ENCODE measurements around the gene JOSD1.
A peak's percentile ranks its signal among the peaks of the same experiment; 100 is the strongest.

JOSD1 gene

DNA sequence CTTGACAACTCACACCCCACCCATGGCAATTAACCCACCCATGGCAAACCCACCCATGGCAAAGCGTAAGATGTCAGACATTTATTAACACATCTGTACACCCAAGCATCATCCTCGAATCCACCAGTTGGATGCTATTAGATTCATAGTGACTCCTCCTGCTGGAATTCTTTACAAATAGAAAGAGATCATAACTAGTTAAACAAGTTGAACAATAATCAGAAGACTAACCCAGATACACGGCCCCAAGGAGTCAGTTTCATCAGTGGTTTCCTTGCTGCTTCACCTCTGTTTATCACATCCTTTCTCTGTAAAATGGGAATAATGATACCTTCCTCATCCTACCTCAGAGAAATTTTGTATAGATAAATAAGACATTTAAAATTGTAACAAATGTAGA lies 10.1 kb upstream of the JOSD1 start:
- no peak for DNase-seq

DNA sequence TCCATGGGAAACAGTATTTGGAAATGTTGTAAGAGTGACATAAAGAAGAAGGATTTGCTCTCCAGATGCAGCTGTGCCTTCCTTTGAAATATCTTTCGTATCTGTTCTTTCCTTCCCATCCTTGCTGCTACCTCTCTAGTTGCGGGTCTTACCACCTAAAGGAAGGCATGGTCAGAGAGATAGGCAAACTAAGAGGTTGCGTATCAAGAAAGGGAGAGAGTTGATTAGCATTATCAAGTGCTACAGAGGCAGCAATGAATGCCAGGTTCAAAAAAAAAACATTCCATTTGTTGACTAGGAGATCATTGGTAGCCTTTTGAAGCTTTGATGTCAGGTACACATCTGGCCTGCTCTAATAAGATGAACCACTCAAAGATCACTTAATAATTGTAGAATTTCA lies 9.6 kb upstream of the JOSD1 start:
- DNase-seq = no peak

DNA sequence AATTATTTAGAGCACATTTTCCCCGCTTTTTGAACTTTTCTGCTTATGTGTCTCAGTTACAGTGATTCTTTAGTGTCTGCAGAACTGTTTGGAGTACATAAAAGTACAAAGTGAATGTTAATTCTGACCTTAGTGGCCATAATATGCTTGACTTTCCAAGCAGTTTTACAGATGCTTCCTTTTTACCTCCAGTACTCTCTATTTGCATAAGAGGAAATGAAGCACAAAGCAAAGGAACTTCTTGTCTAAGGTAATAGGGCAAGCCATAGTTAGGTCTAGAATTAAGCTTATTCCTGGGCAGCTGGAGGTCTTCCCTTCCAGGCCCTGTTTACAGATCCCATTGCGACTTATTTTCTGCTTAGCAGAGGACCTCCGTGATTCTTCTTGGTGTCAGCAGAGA lies 8.6 kb upstream of the JOSD1 start:
- DNase-seq = no peak

DNA sequence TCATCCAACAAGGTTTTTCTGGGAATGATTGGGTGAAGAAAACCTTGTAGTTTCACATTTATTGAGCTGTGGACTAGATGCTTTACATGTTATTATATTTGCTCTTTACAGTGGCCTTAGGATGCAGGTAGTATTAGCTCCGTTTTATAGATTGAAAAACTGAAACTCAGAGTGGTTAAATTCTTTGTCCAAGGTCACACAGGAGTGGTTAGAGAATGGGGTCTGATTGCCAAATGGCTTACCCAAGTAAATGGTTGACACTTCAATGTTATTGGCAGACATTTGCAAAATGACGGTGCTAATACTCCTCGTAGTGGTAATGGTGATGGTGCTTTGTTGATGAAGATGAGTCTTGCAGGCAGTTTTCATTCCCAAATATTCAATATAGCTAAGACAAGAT lies 7.2 kb upstream of the JOSD1 start:
- DNase-seq = no peak

DNA sequence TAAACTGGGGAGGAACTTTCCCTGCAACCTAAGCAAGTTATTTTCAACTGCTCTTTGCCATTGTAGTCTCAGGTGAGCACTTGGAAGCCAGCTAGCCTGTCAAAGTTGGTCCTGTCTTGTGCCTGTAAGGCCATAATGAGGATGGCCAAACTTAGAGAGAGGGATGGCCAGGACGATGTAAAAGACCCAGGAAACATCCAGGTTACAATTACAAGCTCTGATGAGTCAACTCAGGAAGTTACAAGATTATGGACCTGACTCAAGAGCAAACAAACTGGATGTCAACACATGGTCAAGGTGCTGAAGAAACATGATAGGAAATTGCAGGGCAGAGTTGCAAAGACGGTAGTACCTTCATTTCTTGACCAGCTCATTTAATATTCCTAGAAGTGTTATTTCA lies 6.6 kb upstream of the JOSD1 start:
- DNase-seq = no peak

DNA sequence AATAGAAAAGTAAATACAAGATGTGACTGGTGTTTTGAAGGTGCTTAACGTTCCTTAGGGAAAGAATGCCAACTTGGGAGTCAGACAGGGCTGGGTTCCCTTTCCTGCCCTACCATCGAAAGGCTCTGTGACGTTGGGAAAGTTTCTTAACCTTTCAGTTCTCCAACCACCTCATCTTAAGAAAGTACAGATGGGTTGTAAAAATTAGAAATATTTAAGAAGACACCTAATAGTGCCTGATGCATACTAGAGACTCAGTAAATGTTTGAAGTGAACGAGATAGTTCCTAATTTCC lies 6.1 kb upstream of the JOSD1 start:
- peak; percentile 42 for DNase-seq

DNA sequence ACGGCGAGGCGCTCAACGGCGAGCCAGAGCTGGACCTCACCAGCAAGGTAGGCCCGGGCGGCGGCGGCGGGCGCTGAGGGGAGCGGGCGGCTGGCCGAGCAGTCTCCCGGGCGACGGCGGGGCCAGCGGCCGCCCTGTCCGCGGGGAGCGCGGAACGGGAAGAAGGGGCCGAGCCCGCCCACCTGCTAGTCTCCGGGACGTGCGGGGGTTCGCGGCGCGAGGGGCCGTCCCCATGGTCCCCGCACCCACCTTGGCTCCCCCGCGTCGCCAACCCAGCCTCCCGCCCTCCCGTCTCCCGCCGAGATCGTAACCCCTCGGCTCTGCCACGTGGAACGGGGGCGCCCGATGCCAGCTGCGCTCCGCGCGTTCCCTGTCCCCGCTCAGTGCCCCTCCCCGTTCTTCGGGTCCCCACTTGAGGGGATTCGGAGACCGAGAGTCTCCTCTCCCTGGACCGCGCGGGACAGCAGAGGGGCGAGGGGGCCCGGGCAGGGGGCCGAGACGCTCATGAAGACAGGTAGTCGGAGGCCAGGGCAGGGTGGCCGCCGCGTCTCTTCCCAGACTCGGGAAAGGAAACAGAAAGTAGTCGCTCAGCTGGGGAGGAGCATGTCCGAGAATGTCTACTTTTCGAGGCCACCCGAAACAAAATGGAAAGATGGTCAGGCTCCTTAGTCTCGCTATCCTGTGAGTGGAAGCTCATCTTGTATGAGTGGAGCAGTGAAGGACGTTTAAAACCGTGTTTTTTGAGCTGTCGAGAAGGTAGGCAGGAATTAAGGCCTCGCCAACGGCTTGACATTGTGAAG lies 5.6 kb upstream of the JOSD1 start:
- DNase-seq = peak; percentile 43

DNA sequence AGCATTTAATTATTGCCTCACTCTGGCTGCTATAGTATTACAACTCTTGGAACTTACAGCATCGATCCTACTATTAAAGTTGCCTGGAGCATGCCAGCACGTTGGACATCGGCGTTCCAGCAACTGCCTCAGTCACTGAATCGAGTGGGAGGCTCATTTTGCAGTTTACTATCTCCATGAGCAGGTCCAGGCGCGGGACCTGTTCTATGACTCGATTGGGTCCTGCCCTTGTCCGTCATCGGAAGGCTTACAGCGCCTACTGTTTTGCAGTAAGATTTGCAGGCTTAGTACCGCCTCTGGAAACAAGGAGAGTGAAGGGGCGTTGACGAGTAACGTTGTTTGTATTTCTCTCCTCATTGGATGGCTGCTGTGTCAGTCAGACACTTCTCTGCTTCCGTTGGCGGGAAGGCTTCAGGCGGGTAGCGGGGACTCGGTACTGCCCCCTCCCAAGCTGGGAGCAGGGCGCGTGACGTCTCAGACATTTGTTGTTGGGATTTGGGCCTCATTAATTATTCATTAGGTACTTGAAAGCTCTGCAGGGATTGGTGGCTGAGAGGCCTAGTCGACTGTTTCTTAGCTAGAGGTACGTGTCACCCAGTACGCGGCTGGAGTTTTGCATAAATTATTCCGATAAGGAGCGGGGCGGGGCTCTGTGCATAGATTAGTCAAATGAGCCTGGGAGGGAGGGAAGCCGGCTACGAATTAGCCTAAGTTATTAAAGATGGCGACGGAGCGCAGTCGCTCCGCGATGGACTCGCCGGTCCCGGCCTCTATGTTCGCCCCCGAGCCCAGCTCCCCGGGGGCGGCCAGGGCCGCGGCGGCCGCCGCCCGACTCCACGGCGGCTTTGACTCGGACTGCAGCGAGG lies 4.7 kb upstream of the JOSD1 start, which contains the start of gene GTPBP1:
Gene GTPBP1, plus strand, starts transcription at position 710 of the 866 bp plus-strand sequence. Its CDS starts 12 bp downstream, at position 722.
- peak; percentile 100 for DNase-seq

DNA sequence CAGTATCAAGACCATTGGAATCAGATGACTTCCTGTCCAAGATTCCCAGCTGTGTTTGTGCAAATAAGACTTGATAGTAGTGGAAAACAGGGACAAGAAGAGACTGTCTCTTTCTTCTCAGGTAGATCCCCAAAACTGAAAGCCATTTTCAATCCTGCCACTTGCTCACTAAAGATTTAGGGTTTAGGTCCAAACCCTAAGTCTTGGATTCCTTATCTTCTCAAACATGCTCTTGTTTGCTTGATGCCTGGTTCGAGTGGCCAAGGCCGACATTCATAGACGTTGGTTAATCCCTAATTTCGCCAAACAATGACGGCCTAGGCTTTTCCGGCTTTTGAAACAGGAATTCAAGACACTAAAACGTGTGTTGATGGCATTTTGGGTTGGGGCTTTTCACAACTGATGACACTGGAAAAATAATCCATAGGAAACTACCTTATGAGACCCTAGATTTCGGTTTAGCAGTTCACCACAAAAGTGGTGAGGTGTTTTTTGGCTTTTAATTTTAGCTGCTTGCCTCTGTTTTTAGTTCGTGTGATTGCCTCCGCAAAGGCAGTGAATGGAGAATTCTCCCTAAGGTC lies 4.0 kb upstream of the JOSD1 start:
- DNase-seq = no peak

DNA sequence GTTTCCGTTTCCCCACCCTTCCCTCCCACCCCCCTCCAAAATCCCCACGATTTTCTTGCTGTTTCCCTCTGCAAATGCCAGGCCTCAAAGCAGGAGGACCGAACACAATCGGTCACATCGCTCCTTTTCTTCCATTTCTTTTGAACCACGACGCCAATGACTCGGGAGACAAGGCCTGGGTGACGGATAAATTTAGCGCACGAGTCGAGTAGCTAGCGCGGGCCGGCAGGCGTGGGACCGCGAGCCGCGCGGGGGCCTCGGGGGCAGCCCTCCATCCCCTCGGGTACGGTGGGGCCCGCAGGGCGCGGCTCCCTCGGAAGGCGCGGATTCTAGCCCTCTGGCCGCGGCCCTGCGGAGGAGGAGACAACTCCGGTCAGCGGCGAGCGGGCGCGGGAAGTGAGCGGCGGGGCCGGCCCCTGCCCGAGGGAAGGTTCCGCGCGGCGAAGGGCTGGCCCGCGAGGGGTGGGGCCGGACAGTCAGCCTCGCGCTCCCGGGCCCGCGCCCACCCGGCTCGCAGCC lies 414 bp downstream of the JOSD1 start:
- no peak for DNase-seq

DNA sequence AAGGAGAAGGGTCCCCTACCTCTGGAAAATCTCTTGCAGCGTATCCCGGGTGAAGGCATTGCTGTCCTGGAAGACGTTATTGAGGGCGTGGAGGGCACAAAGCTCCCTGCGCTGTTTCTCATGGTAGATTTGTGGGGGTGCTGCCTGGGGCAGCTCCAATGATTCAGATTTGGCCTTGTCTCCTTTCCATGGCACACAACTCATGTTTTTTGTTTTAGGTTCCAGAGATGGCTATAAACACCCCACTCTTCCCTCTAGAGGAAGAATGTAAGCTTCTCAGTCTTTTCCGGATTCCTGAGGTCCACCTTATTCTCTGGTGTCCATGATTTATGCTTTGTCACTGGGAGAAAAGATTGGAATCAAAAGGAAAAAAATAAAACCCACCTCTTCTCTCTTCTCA lies 959 bp downstream of the JOSD1 start:
- peak; percentile 46 for DNase-seq

DNA sequence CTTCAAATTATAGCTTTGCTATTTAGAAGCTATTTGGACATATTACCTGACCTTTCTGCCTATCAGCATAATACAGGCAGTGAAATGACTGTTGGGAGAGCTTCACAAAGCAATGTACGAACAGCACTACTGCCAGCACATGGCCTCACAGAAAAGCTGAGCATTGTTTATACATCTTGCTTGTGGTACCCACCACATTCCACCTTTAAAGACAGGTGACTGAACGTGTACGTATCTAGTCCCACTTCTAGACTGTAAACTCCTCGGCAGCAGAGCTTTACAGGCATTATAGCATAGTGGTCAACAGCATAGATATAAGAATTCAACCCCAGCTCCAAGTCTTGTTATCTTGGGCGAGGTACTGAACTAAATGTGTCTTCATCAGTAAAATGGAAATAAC lies 1.6 kb downstream of the JOSD1 start:
- DNase-seq = peak; percentile 26

DNA sequence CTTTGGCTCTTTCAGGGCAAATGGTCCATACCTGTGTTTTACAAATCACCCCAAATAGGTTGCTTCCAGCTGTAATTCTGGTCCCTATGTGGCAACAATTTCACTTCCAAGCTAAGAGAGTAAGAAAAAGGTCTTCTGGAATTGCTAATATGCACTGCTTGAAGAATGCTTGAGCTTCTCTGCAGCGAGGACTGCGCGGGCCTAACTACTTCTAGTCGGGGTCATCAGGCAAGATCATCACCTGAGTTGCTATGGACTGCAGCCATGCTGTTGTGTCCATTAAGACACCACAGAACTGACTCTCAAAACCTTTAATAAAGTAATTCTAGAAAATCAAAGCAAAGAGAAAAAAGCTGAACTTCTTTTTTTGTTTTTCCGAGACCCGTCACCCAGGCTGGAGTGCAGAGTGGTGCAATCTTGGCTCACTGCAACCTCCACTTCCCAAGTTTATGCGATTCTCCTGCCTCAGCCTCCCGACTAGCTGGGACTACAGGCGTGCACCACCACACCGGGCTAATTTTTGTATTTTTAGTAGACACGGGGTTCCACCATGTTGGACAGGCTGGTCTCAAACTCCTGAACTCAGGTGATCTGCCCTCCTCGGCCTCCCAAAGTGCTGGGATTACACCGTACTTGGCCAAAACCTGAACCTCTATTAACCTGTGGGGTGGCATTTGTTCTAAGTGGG lies 2.2 kb downstream of the JOSD1 start:
- no peak for DNase-seq

DNA sequence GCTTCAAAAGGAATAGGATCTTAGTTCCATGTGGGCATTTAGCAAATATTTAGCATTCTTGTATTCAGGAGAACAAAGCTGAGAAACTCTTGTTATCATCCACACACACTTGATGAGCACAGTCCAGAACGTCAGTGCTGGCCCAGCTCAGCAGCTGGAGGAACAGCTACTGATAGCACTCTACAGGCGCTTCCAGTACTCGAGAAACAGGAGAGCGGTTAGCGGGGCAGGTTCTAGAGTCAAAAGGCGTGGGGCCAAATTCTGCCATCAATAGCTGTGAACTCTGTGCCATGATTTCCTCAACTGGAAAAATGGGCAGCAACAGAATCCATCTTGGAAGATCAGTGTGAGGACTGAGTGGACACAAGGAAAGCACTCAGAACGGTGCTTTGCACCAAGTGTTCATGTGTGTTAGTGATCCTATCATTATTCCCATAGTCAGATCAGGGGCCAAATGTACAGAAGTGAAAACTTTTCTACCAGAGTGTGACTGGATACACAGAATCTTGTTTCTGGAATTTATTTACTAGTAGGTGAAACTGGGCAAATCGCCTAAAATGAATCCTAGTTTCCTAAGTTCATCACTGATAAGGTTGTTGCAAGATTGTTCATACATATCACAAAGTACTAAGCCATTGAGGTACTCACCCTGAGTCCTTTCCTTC lies 3.2 kb downstream of the JOSD1 start:
- peak; percentile 51 for DNase-seq

DNA sequence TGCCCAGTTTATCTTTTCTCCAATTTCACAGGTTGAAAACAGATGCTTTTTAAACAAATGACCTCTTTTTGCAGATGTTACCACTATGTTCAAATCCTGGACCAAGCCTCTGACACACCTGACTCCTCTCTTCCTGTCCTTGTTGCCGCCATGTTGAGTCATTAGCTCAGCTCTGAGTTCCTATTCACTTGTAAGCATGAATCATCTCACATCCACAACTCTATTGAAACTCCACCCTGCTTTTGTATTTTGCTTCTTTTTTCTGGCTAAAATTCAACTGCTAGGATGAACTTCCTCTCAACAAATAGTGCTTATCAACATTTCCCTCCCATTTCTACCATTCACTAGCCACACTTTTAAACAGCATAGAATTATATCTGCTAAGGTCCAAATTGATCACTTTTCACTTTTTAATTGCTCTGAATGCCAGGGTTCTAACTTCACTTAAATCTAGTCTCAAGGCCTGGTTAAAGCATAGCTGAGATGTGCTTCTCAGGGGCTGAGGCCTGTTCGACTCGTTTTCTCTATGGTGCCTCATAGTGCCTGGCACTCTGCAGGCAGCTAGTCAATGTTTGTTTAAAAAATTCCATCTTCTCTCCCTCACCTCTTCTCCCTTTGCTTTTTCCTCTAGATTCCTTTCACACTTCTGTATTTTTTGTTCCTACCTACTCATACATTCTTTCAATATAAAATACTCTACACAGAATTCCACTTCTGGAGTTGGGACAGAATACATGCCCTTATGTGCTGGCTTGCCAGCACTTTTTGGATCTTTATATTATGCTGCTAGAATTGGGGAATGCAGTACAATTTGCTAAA lies 3.9 kb downstream of the JOSD1 start:
- peak; percentile 70 for DNase-seq

DNA sequence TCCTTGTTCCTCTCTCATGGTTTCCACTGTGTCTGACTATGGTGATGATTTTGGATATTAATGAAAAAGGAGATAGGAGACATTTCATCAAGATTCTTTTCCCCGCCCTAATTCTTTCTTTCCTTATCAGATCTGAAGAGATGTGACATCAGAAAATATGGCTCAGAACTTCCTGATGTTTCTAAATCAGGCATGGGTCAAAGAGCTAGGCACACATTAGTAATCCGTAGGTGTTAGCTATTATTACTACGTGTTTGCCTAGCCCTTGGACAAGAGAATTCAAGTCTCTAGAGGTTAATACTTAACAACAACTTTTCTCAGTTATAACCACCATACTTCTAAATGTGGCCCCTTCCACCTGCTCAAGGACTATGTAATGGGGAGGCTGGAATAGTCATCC lies 5.8 kb downstream of the JOSD1 start:
- DNase-seq = no peak

DNA sequence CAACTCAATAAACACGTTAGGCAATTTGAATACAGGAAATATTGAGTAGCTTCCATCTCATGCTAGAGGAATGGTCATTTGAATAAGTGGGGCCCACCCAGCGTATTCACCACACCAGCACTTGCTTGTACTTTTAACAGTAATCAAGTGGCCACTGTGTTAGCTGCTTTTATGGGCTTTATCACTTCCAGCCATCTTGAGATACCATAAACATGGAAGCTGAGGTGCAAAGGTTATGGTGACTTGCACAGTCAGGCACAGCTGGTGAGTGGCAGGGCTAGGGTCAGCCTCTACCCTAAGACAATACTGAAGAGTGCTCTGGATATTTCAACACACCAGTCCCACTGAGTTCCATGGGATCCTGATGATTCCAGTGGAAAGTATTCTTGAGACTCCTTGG lies 6.7 kb downstream of the JOSD1 start:
- DNase-seq = no peak

DNA sequence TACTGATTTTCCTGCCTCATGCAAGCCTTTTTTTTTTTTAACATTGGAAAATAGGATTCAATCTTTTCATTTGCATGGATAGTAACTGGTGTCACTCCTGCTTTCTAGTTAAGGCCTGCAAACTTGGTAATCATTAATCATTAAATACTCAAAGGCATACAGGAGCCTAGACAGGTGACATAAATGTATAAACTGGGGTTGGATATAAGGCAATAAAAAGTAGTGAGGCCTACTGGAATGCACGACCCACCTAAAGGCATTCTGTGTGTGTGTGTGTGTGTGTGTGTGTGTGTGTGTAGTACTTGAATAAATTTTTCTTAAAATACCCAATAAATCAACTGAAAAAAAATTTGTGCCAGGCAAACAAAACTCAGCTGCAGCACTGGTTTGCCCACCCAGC lies 11.1 kb downstream of the JOSD1 start:
- DNase-seq = no peak

DNA sequence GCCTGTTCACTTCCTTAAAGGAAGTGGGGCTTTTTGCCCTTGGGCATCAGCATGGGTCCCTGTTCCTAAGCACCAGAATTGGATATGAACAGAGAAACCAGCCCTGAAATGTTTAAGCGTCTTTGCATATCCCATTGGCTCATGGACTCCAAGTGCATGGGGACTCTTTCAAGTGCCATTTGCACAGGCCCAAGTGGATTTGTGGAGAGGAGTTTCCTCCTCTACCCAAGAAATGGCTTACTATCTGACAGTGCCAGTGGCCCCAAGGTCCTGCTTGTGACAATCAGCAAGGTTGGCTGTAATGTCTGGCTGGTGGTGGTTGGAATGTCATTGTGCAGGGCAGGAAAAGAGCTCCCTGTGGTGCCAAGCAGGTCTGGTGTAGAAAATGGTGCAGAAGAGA lies 15.0 kb downstream of the JOSD1 start:
- DNase-seq = no peak

DNA sequence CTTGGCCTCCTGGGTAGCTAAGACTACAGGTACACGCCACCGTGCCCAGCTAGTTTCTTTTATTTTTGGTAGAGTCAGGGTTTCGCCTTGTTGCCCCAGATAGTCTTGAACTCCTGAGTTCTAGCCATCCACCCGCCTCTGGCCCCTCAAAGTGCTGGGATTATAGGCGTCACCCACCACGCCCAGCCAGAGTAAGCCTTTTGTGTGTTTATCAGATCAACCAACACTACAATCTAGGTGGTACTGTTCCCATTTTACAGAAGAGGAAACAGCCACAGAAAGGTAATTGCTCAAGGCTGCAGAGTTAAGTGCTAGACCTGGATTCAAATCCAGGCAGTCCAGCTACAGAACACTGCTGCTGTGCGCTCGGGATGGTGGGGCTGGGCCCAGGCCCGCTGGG lies 15.8 kb downstream of the JOSD1 start:
- DNase-seq = no peak

DNA sequence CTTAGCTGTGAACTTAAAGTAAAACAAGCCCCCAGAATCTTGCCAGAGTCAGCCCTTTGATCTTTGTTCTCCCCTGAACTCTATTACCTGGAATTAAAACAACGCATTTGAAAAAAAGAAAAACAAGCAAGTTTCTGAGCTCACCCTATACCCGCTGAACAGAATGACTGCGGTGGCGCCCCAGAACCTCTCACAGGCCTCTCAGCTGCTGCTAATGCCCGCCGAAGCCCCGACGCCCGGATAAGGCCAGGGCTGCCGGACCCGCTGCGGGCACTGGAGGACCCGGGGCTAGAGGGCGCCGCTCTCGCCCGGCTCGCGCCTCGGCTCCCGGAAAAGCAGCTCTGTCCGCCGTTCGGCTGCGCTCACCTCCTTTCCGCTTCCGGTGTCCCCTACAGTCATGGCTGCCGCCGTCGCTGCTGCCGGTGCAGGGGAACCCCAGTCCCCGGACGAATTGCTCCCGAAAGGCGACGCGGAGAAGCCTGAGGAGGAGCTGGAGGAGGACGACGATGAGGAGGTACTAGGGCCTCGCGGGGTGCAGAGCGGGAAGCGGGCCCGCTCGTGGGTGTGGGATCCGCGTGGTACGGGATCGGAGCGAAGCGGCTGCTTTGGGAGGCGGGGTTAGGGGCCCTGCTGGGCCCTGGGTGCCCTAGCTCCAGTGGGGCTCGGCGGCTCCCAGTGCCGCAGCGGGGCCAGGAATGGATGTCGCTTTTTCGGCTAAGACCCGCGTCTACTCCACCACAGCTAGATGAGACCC lies 19.0 kb downstream of the JOSD1 start, which contains the start of gene TOMM22:
Gene TOMM22, plus strand, starts transcription at position 376 of the 754 bp plus-strand sequence. Its CDS starts 22 bp downstream, at position 398.
- DNase-seq = peak; percentile 93
